IMR-90 (cell line): ENCODE measurements around the gene ASB11. TPM values are rescaled to one million over a fixed set of nuclear protein-coding genes. Genes with fewer than 3 reads are reported as not detected.

Experiments used
- ATAC-seq: fragments of 200-7000 bp; cut with Tn5 transposase; 2 replicates; pipeline ENCODE4 v1.9.1; 2020; ENCODE audit warnings: low read depth, mild to moderate bottlenecking, moderate library complexity
- BruUV-seq: library from RNA; stranded (reverse); fragments of 400-500 nt; replicated peaks from 2 replicates; lab custom pipeline; 2021; lab: Mats Ljungman, UMichigan
- CTCF ChIA-PET: fragments of 300-600 bp; formaldehyde crosslinking; extraction: SDS; loops from one replicate; lab custom pipeline; 2021; ENCODE audit warnings: antibody characterized with exemption; lab: Yijun Ruan, JAX
- POLR2A ChIA-PET: fragments of 300-600 bp; sonication (Branson Sonifier 250); formaldehyde crosslinking; loops from one replicate; lab custom pipeline; 2022; ENCODE audit warnings: antibody characterized with exemption; ENCODE audit not compliant: unreplicated experiment; lab: Charles Lee
- DNase-seq: peaks from one replicate; pipeline ENCODE4 v3.0.0; 2013
- H2AFZ ChIP-seq: replicated peaks from 2 replicates; pipeline ENCODE3; 2013; ENCODE audit warnings: low read length, mild to moderate bottlenecking; ENCODE audit not compliant: poor library complexity
- H2AK5ac ChIP-seq: 2 replicates; pipeline ENCODE4 v1.6.1; 2013; ENCODE audit warnings: low read depth, low read length, inconsistent platforms
- H2AK9ac ChIP-seq: replicated peaks from 2 replicates; pipeline ENCODE3; 2013; ENCODE audit warnings: mild to moderate bottlenecking, low read depth, low read length, moderate library complexity; ENCODE audit not compliant: poor library complexity
- H2BK120ac ChIP-seq: 2 replicates; pipeline ENCODE4 v1.6.1; 2013; ENCODE audit warnings: low read depth, low read length, inconsistent platforms
- H2BK15ac ChIP-seq: 3 replicates; pipeline ENCODE4 v1.6.1; 2013; ENCODE audit warnings: low read depth, low read length, inconsistent platforms
- H2BK20ac ChIP-seq: 2 replicates; pipeline ENCODE4 v1.6.1; 2013; ENCODE audit warnings: low read depth, mild to moderate bottlenecking, inconsistent platforms, low read length, moderate library complexity
- H2BK5ac ChIP-seq: 2 replicates; pipeline ENCODE4 v1.6.1; 2013; ENCODE audit warnings: mild to moderate bottlenecking, low read depth, low read length, inconsistent platforms; ENCODE audit not compliant: poor library complexity, severe bottlenecking
- H3K14ac ChIP-seq: replicated peaks from 2 replicates; pipeline ENCODE4 v1.6.1; 2013; ENCODE audit warnings: low read depth, low read length, inconsistent platforms
- H3K18ac ChIP-seq: 2 replicates; pipeline ENCODE4 v1.6.1; 2013; ENCODE audit warnings: low read depth, low read length, control low read depth
- H3K23ac ChIP-seq: 2 replicates; pipeline ENCODE4 v1.6.1; 2013; ENCODE audit warnings: low read depth, low read length, inconsistent platforms
- H3K27ac ChIP-seq: 2 replicates; pipeline ENCODE4 v1.5.1; 2013; ENCODE audit warnings: mild to moderate bottlenecking, control low read depth, low read length; ENCODE audit not compliant: insufficient read depth
- H3K27me3 ChIP-seq: 2 replicates; pipeline ENCODE4 v1.6.1; 2013; ENCODE audit warnings: low read length; ENCODE audit not compliant: control insufficient read depth, insufficient read depth
- H3K36me3 ChIP-seq: 2 replicates; pipeline ENCODE4 v1.6.1; 2013; ENCODE audit warnings: low read length, mixed read lengths; ENCODE audit not compliant: control insufficient read depth, insufficient read depth
- H3K4ac ChIP-seq: 2 replicates; pipeline ENCODE4 v1.6.1; 2013; ENCODE audit warnings: low read depth, low read length, inconsistent platforms
- H3K4me1 ChIP-seq: 2 replicates; pipeline ENCODE4 v1.6.1; 2013; ENCODE audit warnings: low read length, mixed read lengths; ENCODE audit not compliant: control insufficient read depth, insufficient read depth
- H3K4me2 ChIP-seq: 2 replicates; pipeline ENCODE4 v1.6.1; 2013; ENCODE audit warnings: low read depth, mild to moderate bottlenecking, control low read depth, low read length, moderate library complexity
- H3K4me3 ChIP-seq: 2 replicates; pipeline ENCODE4 v1.5.1; 2013; ENCODE audit warnings: low read depth, mild to moderate bottlenecking, control low read depth, low read length, moderate library complexity; ENCODE audit not compliant: insufficient read depth
- H3K56ac ChIP-seq: 2 replicates; pipeline ENCODE4 v1.6.1; 2013; ENCODE audit warnings: low read length, inconsistent platforms; ENCODE audit not compliant: insufficient read depth; ENCODE audit errors: extremely low read depth
- H3K79me1 ChIP-seq, 2 experiments: 2 replicates each; pipeline ENCODE4 v1.6.1; 2013; ENCODE audit warnings: low read length in 2 of 2, inconsistent platforms in 1 of 2, low read depth in 1 of 2
- H3K9ac ChIP-seq: 2 replicates; pipeline ENCODE4 v1.6.1; 2013; ENCODE audit warnings: low read depth, low read length, control low read depth
- H3K9me1 ChIP-seq: 2 replicates; pipeline ENCODE4 v1.6.1; 2013; ENCODE audit warnings: low read length, inconsistent platforms; ENCODE audit not compliant: insufficient read depth
- H3K9me3 ChIP-seq: 2 replicates; pipeline ENCODE4 v1.6.1; 2013; ENCODE audit warnings: low read length; ENCODE audit not compliant: control insufficient read depth, insufficient read depth
- H4K20me1 ChIP-seq: 2 replicates; pipeline ENCODE4 v1.6.1; 2013; ENCODE audit warnings: low read length, inconsistent platforms; ENCODE audit not compliant: insufficient read depth
- H4K5ac ChIP-seq: 2 replicates; pipeline ENCODE4 v1.6.1; 2013; ENCODE audit warnings: mild to moderate bottlenecking, low read depth, low read length, control low read depth
- H4K8ac ChIP-seq, 2 experiments: 2 replicates each; pipeline ENCODE4 v1.6.1; 2013; ENCODE audit warnings: low read depth in 2 of 2, low read length in 2 of 2, control low read depth in 1 of 2, inconsistent platforms in 1 of 2
- H4K91ac ChIP-seq: 2 replicates; pipeline ENCODE4 v1.6.1; 2013; ENCODE audit warnings: low read depth, low read length, inconsistent platforms; ENCODE audit not compliant: insufficient read depth
- CEBPB ChIP-seq: IDR thresholded peaks from 2 replicates; pipeline ENCODE4 v1.6.1; 2012; ENCODE audit warnings: low read depth, low read length, improper control_type of control experiment
- CHD1 ChIP-seq: IDR thresholded peaks from 2 replicates; pipeline ENCODE4 v1.6.1; 2012; ENCODE audit warnings: low read depth, low read length, improper control_type of control experiment
- FOS ChIP-seq: fragments of 150-350 bp; IDR thresholded peaks from 2 replicates; pipeline ENCODE4 v1.6.1; 2016; ENCODE audit warnings: low read depth, low read length
- MAFK ChIP-seq: IDR thresholded peaks from 2 replicates; pipeline ENCODE4 v1.6.1; 2012; ENCODE audit warnings: low read depth, low read length, improper control_type of control experiment
- MAZ ChIP-seq: IDR thresholded peaks from 2 replicates; pipeline ENCODE4 v1.6.1; 2012; ENCODE audit warnings: low read depth, mild to moderate bottlenecking, low read length, improper control_type of control experiment, moderate library complexity, borderline replicate concordance
- MXI1 ChIP-seq: IDR thresholded peaks from 2 replicates; pipeline ENCODE4 v1.6.1; 2012; ENCODE audit warnings: low read depth, mild to moderate bottlenecking, low read length, moderate library complexity, borderline replicate concordance
- RAD21 ChIP-seq: IDR thresholded peaks from 2 replicates; pipeline ENCODE4 v1.6.1; 2012; ENCODE audit warnings: low read length, improper control_type of control experiment
- RCOR1 ChIP-seq: IDR thresholded peaks from 2 replicates; pipeline ENCODE4 v1.6.1; 2012; ENCODE audit warnings: mild to moderate bottlenecking, low read length, improper control_type of control experiment; ENCODE audit not compliant: insufficient replicate concordance
- RFX5 ChIP-seq: IDR thresholded peaks from 2 replicates; pipeline ENCODE4 v1.8.0; 2012; ENCODE audit warnings: low read depth, mild to moderate bottlenecking, low read length, moderate library complexity
- SMC3 ChIP-seq: fragments of 150-350 bp; IDR thresholded peaks from 2 replicates; pipeline ENCODE4 v1.6.1; 2016; ENCODE audit warnings: low read depth, mild to moderate bottlenecking, antibody characterized with exemption, low read length, moderate library complexity
- WGBS, 2 experiments: methylation state at CpG; one replicate each; pipeline versions ENCODE4 v1.1.5 to v1.1.7; 2013; ENCODE audit warnings: missing lambda C conversion rate in 2 of 2; ENCODE audit not compliant: insufficient read length in 1 of 2; ENCODE audit errors: extremely low coverage in 2 of 2; 5-methylcytosine and 5-hydroxymethylcytosine counted together
- dilution Hi-C: fragments of 300-500 bp; cut with HindIII; formaldehyde crosslinking; loops from one replicate; pipeline ENCODE4 v1.14.3; 2018; ENCODE audit warnings: low sequenced_read_pairs; ENCODE audit not compliant: unreplicated experiment
- in situ Hi-C: fragments of 300-500 bp; cut with MboI; formaldehyde crosslinking; loops from 3 replicates; pipeline ENCODE4 v1.14.3; 2019; ENCODE audit warnings: low sequenced_read_pairs, inconsistent platforms, mixed read lengths
- intact Hi-C: fragments of 100-400 bp; cut with micrococcal nuclease; formaldehyde crosslinking; loops from 2 replicates; pipeline ENCODE4 v1.10.0; 2022
- polyA plus RNA-seq, 3 experiments: library from polyadenylated mRNA; depleted of rRNA; stranded (reverse); fragments of >200 nt; gene quantifications; 2 replicates each; pipeline ENCODE4 v1.2.3, GENCODE V29; 2012; ENCODE audit warnings: low replicate concordance in 1 of 3
- total RNA-seq: library from RNA; depleted of rRNA; stranded (reverse); fragments of >200 nt; gene quantifications from 2 replicates; pipeline ENCODE4 v1.2.3, GENCODE V29; 2012
- TF ChIP-seq, protein P1 (sequence below): conservative IDR thresholded peaks from 2 replicates; pipeline ENCODE4 v1.5.1; 2012; ENCODE audit warnings: mild to moderate bottlenecking, low read depth, low read length, improper control_type of control experiment

The ASB11 gene
- total and polyA plus RNA-seq, 2 of the 4 experiments (the other 2 are of a cell fraction): not detected

DNA sequence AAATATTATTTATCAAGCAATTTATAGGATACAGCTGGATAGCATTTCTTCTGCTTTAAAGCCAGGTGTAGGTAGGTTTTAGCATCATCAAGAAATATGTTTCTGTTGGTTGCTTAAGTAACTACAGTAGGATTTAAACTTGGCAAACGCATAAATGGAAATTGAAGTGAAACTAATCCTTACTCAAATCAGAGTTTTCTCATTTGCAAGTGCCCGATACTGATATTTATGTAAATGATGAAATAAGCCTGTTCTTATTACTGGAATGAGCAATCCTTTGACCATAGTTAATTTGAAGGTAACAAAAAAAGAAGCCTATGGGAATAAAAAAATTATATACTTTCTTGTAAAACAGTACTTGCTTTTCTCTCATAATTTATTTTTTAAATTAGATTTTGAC, 43.1 kb upstream of the ASB11 start:
- peaks cover 6% of the 10 kb centered on the region; the same call in 1 of the 2 replicates for H3K27me3 ChIP-seq
- WGBS, 2 experiments: no CpG with 5 or more reads among the region's 2 CpGs
- POLR2A ChIA-PET: no interaction called here

More for the DNA sequence above, 43.1 kb upstream of the ASB11 start:
- no peak overlapping the region for H3K4me3 ChIP-seq
- H4K20me1 ChIP-seq: no peaks in the 10 kb centered on the region
- H3K4me1 ChIP-seq: peaks cover 2% of the 10 kb centered on the region; the same call in 1 of the 2 replicates
- no peak overlapping the region for H2AK5ac ChIP-seq
- TF ChIP-seq SMC3: no peak
- TF ChIP-seq, protein P1, sequence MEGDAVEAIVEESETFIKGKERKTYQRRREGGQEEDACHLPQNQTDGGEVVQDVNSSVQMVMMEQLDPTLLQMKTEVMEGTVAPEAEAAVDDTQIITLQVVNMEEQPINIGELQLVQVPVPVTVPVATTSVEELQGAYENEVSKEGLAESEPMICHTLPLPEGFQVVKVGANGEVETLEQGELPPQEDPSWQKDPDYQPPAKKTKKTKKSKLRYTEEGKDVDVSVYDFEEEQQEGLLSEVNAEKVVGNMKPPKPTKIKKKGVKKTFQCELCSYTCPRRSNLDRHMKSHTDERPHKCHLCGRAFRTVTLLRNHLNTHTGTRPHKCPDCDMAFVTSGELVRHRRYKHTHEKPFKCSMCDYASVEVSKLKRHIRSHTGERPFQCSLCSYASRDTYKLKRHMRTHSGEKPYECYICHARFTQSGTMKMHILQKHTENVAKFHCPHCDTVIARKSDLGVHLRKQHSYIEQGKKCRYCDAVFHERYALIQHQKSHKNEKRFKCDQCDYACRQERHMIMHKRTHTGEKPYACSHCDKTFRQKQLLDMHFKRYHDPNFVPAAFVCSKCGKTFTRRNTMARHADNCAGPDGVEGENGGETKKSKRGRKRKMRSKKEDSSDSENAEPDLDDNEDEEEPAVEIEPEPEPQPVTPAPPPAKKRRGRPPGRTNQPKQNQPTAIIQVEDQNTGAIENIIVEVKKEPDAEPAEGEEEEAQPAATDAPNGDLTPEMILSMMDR: no peak
- no peak for TF ChIP-seq MAFK
- TF ChIP-seq CEBPB: no peak
- no peak for TF ChIP-seq MXI1
- no peak for TF ChIP-seq RCOR1
- no peak for TF ChIP-seq MAZ
- no peak for TF ChIP-seq CHD1
- no peak for TF ChIP-seq RFX5
- TF ChIP-seq FOS: no peak
- no peak for TF ChIP-seq RAD21
- no peak overlapping the region for H2BK120ac ChIP-seq
- no peaks in the 10 kb centered on the region for H3K79me1 ChIP-seq
- no peak overlapping the region for H3K4ac ChIP-seq
- dilution Hi-C loops (no loop called here), intact Hi-C loops (no loop called here), in situ Hi-C loops (no loop called here)
- H3K14ac ChIP-seq: no peak overlapping the region
- H3K18ac ChIP-seq: no peak overlapping the region
- H3K27ac ChIP-seq: no peak overlapping the region
- H3K4me2 ChIP-seq: no peak overlapping the region
- no peak overlapping the region for H3K9ac ChIP-seq
- H3K9me3 ChIP-seq: peaks cover 2% of the 10 kb centered on the region; the same call in 1 of the 2 replicates
- ATAC-seq (no peak), DNase-seq (no peak)
- H3K36me3 ChIP-seq: no peaks in the 10 kb centered on the region
- no peak overlapping the region for H4K8ac ChIP-seq
- H3K23ac ChIP-seq: no peak overlapping the region
- no peak overlapping the region for H2BK20ac ChIP-seq
- no TSS peak for BruUV-seq
- H2AK9ac ChIP-seq: no peak overlapping the region
- H4K5ac ChIP-seq: no peak overlapping the region
- no peaks in the 10 kb centered on the region for H3K9me1 ChIP-seq
- CTCF ChIA-PET: interaction anchor here (1.8 kb wide), 1 partner anchor 9 kb away, joined by 6 read pairs; no protein-coding TSS in a partner anchor
- H2BK5ac ChIP-seq: no peak overlapping the region
- H2AFZ ChIP-seq: no peak overlapping the region
- no peak overlapping the region for H4K91ac ChIP-seq
- no peak overlapping the region for H3K56ac ChIP-seq
- no peak overlapping the region for H2BK15ac ChIP-seq
